Stimulated activated naive CD8-positive, alpha-beta T cell treated with anti-CD3 and anti-CD28 coated beads, Interleukin-15, amount 100 ng/mL, for 72 hours (primary cell): ENCODE measurements around the gene FLACC1.

Experiments used
- ATAC-seq: fragments of 150-1000 bp; cut with Tn5 transposase; 2 replicates; pipeline ENCODE4 v1.10.0; 2021; ENCODE audit warnings: mild to moderate bottlenecking, moderate library complexity
- DNase-seq, 2 donors: peaks; one replicate each; pipeline ENCODE4 v3.0.0; 2021 to 2022
- H3K27ac Mint-ChIP-seq, 2 donors: one replicate each; pipeline ENCODE4 v1.8.0; 2022; ENCODE audit warnings: mild to moderate bottlenecking in 2 of 2, mixed read lengths in 2 of 2, moderate library complexity in 2 of 2
- H3K27me3 Mint-ChIP-seq: one replicate; pipeline ENCODE4 v1.8.0; 2022; ENCODE audit warnings: mixed read lengths
- H3K4me1 Mint-ChIP-seq: one replicate; pipeline ENCODE4 v1.8.0; 2022; ENCODE audit warnings: mild to moderate bottlenecking, mixed read lengths
- H3K4me3 Mint-ChIP-seq, 2 donors: one replicate each; pipeline ENCODE4 v1.8.0; 2022; ENCODE audit warnings: mild to moderate bottlenecking in 2 of 2, mixed read lengths in 2 of 2, moderate library complexity in 1 of 2
- H3K9me3 Mint-ChIP-seq, 2 donors: one replicate each; pipeline ENCODE4 v1.8.0; 2022; ENCODE audit warnings: mixed read lengths in 2 of 2

Gene FLACC1

GRCh38 chr2:201273330-201273983 lies 83.7 kb downstream of the FLACC1 start:
- ATAC-seq (no peak), DNase-seq (no peak)
- peak overlapping the region; percentile 48 to 69 for H3K27ac Mint-ChIP-seq
- H3K27me3 Mint-ChIP-seq = no peaks in the 10 kb centered on the region
- H3K9me3 Mint-ChIP-seq = no peaks in the 10 kb centered on the region
- H3K4me1 Mint-ChIP-seq = peaks cover 43% of the 10 kb centered on the region
- H3K4me3 Mint-ChIP-seq = no peak overlapping the region

GRCh38 chr2:201271917-201272316 lies 85.2 kb downstream of the FLACC1 start:
- ATAC-seq = peak; percentile 31
- Mint-ChIP-seq H3K27ac (peak overlapping the region; percentile 4 to 31), H3K4me1 (peaks cover 39% of the 10 kb centered on the region), H3K27me3 (no peaks in the 10 kb centered on the region), H3K4me3 (no peak overlapping the region), H3K9me3 (no peaks in the 10 kb centered on the region)
- DNase-seq = no peak

- no peak for DNase-seq
- Mint-ChIP-seq H3K9me3 (no peaks in the 10 kb centered on the region), H3K4me1 (peaks cover 54% of the 10 kb centered on the region), H3K27me3 (no peaks in the 10 kb centered on the region), H3K4me3 (no peak overlapping the region), H3K27ac (no peak overlapping the region)
- ATAC-seq = no peak
Measured at GRCh38 chr2:201270293-201271001, 86.7 kb downstream of the FLACC1 start.

- Mint-ChIP-seq H3K9me3 (no peaks in the 10 kb centered on the region), H3K4me1 (peaks cover 60% of the 10 kb centered on the region), H3K27ac (no peak overlapping the region), H3K27me3 (no peaks in the 10 kb centered on the region), H3K4me3 (no peak overlapping the region)
- ATAC-seq (no peak), DNase-seq (no peak)
Measured at GRCh38 chr2:201269764-201270163, 87.4 kb downstream of the FLACC1 start.

- DNase-seq = no peak
- H3K27ac Mint-ChIP-seq = no peak overlapping the region
- H3K9me3 Mint-ChIP-seq = no peaks in the 10 kb centered on the region
- no peaks in the 10 kb centered on the region for H3K27me3 Mint-ChIP-seq
- no peak overlapping the region for H3K4me3 Mint-ChIP-seq
- peaks cover 70% of the 10 kb centered on the region for H3K4me1 Mint-ChIP-seq
- no peak for ATAC-seq
Measured at GRCh38 chr2:201267278-201268030, 89.7 kb downstream of the FLACC1 start.

DNA sequence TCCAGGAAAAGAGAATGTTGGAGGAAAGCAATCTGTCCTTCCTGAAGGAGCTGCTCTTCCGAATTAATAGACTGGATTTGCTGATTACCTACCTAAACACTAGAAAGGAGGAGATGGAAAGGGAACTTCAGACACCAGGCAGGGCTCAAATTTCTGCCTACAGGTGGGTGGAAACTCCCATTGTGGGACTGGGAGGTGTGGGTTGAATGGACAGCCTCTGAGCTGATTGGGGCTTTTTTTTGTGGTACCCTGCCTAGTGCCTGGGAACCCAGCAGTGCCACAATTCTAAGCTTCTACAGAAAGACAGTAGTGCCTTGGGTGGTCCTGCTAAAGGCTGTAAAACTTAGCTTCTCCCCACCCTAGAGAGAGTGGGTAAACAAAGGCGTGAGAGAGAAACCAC lies 90.5 kb downstream of the FLACC1 start:
- H3K27ac Mint-ChIP-seq = peak overlapping the region in 1 of 2 donors; percentile 59
- no peaks in the 10 kb centered on the region for H3K27me3 Mint-ChIP-seq
- H3K4me1 Mint-ChIP-seq = peaks cover 66% of the 10 kb centered on the region
- no peaks in the 10 kb centered on the region for H3K9me3 Mint-ChIP-seq
- DNase-seq (no peak), ATAC-seq (no peak)
- no peak overlapping the region for H3K4me3 Mint-ChIP-seq

- H3K27me3 Mint-ChIP-seq = no peaks in the 10 kb centered on the region
Measured at GRCh38 chr2:201264472-201265173, 92.5 kb downstream of the FLACC1 start.

DNA sequence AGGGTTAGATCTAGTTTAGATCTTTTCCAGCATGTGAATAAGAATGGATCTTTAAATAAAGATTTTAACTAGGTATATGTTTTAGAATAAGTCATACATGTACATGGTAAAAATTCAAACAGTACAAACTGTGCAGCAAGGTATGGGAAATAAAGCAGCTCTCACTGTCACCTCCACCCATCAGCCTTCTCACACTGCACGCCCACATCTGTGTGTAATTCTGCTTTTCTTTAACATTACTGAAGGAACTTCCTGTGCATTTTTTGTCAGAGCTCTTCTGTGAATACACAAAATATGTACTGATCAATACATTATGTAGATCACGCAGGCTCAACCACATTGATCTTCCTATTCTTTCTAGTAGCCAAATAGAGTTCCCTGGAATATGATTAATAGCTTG lies 93.4 kb downstream of the FLACC1 start:
- H3K4me3 Mint-ChIP-seq = peak overlapping the region; percentile 64 to 79
- DNase-seq (no peak), ATAC-seq (no peak)
- peaks cover 69% of the 10 kb centered on the region for H3K4me1 Mint-ChIP-seq
- H3K27ac Mint-ChIP-seq = no peak overlapping the region
- no peaks in the 10 kb centered on the region for H3K9me3 Mint-ChIP-seq
- H3K27me3 Mint-ChIP-seq = no peaks in the 10 kb centered on the region

More at GRCh38 chr2:201264472-201265173, 92.5 kb downstream of the FLACC1 start:
- Mint-ChIP-seq H3K9me3 (no peaks in the 10 kb centered on the region), H3K27ac (no peak overlapping the region), H3K4me1 (peaks cover 60% of the 10 kb centered on the region), H3K4me3 (peak overlapping the region; percentile 64 to 79)
- DNase-seq (no peak), ATAC-seq (no peak)

- Mint-ChIP-seq H3K27me3 (no peaks in the 10 kb centered on the region), H3K9me3 (no peaks in the 10 kb centered on the region), H3K4me3 (peak overlapping the region; percentile 78 to 79), H3K4me1 (peaks cover 79% of the 10 kb centered on the region), H3K27ac (peak overlapping the region; percentile 86 to 91)
- DNase-seq (peak in 1 of 2 donors; percentile 43), ATAC-seq (peak; percentile 60)
Measured at GRCh38 chr2:201262718-201263117, 94.4 kb downstream of the FLACC1 start.

DNA sequence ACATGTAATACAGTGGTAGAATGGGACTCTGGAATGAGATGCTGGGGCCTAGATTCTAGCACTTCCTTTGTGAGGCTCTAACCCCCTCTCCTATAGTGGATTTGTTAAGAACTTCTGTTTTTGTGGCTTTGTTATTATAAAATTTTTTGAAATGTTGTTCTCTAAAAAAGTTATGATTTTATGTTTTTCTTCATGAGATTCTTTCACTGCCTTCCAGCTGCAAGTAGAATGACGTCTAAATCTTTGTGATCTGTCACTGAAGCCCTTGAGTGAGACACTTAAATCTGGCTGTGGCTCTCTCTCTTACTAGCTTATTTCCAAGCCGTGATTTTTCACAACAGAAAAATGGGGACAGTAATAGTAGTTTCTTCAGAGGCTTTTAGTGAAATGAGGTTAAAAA lies 95.2 kb downstream of the FLACC1 start:
- ATAC-seq = no peak
- DNase-seq = no peak
- H3K9me3 Mint-ChIP-seq = no peaks in the 10 kb centered on the region
- H3K4me1 Mint-ChIP-seq = peaks cover 86% of the 10 kb centered on the region
- no peaks in the 10 kb centered on the region for H3K27me3 Mint-ChIP-seq
- H3K27ac Mint-ChIP-seq = peak overlapping the region; percentile 89 to 97
- H3K4me3 Mint-ChIP-seq = peak overlapping the region; percentile 88 to 98

GRCh38 chr2:201261471-201261870 lies 95.7 kb downstream of the FLACC1 start:
- DNase-seq (peak; percentile 52 to 69), ATAC-seq (no peak)
- H3K27ac Mint-ChIP-seq = peak overlapping the region; percentile 89 to 97
- no peaks in the 10 kb centered on the region for H3K27me3 Mint-ChIP-seq
- no peaks in the 10 kb centered on the region for H3K9me3 Mint-ChIP-seq
- H3K4me1 Mint-ChIP-seq = peaks cover 86% of the 10 kb centered on the region
- peak overlapping the region; percentile 88 to 98 for H3K4me3 Mint-ChIP-seq

- DNase-seq (peak; percentile 67 to 78), ATAC-seq (peak; percentile 55)
- peak within 1 kb of the TSS; percentile 97 for H3K27ac Mint-ChIP-seq
Measured at GRCh38 chr2:201260302-201260800, 96.8 kb downstream of the FLACC1 start, which contains the start of gene CASP8. Gene CASP8 (plus strand): TSS chr2:201260536. CDS start chr2:201266487, 5,951 bp downstream.

GRCh38 chr2:201258666-201259615 lies 98.2 kb downstream of the FLACC1 start:
- Mint-ChIP-seq H3K27me3 (no peaks in the 10 kb centered on the region), H3K4me1 (peaks cover 87% of the 10 kb centered on the region), H3K27ac (peak overlapping the region; percentile 98 to 99), H3K4me3 (peak overlapping the region; percentile 91 to 92), H3K9me3 (no peaks in the 10 kb centered on the region)
- ATAC-seq (peak; percentile 26), DNase-seq (no peak)

More at GRCh38 chr2:201260302-201260800, 96.8 kb downstream of the FLACC1 start, which contains the start of gene CASP8:
- no peaks in the 10 kb centered on the region for H3K9me3 Mint-ChIP-seq
- peaks cover 86% of the 10 kb centered on the region for H3K4me1 Mint-ChIP-seq
- H3K4me3 Mint-ChIP-seq = peak within 1 kb of the TSS; percentile 91 to 98
- no peaks in the 10 kb centered on the region for H3K27me3 Mint-ChIP-seq
